NCI-H345 treated with DMSO at 0.1 percent for 48 hours (cell line): ENCODE measurements around the gene FBXO7.
"Not testable (repeated sequence)": the region's sequence is repeated elsewhere in the genome, so short reads cannot be mapped to it uniquely, and the experiment has no call there.

Experiments used
- DNase-seq: peaks from one replicate; lab custom pipeline; 2025; ENCODE audit not compliant: unreplicated experiment; lab: John Stamatoyannopoulos, UW

FBXO7 gene

GRCh38 chr22:32474635-32475467 lies at the start of gene FBXO7:
FBXO7 (plus strand) TSS chr22:32474811; CDS start chr22:32475003, 192 bp downstream.
- peak; percentile 62 for DNase-seq

DNA sequence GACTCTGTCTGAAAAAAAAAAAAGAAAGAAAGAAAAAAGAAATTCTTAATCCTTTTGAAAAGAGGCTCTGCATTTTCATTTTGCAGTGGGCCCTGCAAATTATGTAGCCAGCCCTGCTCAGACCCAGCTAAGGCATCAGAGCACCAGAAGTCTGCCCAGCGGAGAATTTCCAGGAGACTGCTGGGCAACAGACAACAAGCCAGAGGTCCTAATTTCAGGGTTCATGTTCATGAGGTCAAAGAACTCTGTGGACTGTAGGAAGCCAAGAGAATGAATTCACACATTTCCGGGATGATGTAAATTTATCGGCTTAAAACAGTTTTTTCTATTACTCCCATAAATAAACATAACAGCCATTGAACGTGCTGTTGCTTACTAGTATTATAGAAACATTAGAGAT lies 47.7 kb upstream of the FBXO7 start:
- no peak for DNase-seq

DNA sequence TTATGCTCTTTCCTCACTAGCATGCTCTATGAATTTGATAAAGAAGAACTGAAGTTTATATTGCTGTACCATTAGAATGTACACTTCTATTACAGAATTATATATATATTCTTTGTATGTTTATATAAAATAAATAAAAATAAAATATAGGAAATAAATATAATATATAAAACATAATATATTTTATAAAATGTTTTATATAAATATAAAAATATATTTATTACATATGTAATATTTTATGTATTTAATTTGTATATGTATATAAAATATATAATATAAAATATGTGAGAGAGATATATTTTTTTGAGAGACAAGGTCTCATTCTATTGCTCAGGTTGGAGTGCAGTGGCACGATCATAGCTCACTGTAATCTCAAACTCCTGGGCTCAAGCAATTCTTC lies 44.3 kb upstream of the FBXO7 start:
- DNase-seq: no peak

GRCh38 chr22:32444068-32444467 lies 30.5 kb upstream of the FBXO7 start:
- DNase-seq: no peak

DNA sequence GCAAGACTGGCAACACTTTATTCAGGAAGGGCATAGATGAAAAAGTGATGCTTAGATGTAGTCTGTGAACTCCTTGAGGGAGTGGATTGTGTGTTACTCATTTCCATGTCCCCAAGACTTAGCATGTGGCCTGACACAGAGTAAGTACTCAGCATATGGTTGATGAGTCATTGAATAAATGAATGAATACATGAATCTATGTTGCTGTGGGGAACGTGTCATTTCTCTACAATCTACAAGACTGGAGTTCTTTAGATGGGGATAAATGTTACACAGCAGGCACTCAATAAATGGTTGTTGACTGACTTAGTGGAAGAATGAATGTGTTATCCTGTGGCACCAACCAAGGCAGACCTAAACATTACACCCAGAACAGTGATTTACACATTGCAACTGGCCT lies 28.3 kb upstream of the FBXO7 start:
- DNase-seq: no peak

GRCh38 chr22:32448980-32449379 lies 25.6 kb upstream of the FBXO7 start:
- DNase-seq: no peak

- no peak for DNase-seq
Observed at GRCh38 chr22:32457031-32457430, 17.6 kb upstream of the FBXO7 start.

- DNase-seq: no peak
Observed at GRCh38 chr22:32462452-32462851, 12.2 kb upstream of the FBXO7 start.

- DNase-seq: no peak
Observed at GRCh38 chr22:32465661-32466060, 8.9 kb upstream of the FBXO7 start.

DNA sequence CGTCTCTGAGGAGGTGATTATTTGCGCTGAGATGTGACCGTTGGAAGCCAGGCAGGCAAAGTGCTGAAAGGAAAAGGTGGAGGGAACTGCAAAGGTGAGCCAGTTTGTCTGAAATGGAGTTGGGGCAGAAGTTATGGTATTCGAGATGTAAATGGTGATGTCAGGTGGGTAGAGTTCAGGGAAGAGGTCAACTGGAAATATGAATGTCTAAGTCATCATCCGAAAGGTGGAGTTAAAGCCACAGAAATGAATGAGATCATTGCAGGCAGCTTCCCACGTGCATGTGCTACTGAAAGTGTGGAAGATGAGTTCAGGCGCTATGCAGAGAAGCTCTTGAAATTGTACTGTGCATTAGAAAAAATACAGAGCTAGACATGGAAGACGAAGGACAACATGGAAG lies 8.1 kb upstream of the FBXO7 start:
- DNase-seq: no peak

- no peak for DNase-seq
Observed at GRCh38 chr22:32469799-32470212, 4.8 kb upstream of the FBXO7 start.

GRCh38 chr22:32473388-32473952 lies 1.1 kb upstream of the FBXO7 start:
- DNase-seq: peak; percentile 54

- DNase-seq: no peak
Observed at GRCh38 chr22:32475468-32476010, 928 bp downstream of the FBXO7 start.

DNA sequence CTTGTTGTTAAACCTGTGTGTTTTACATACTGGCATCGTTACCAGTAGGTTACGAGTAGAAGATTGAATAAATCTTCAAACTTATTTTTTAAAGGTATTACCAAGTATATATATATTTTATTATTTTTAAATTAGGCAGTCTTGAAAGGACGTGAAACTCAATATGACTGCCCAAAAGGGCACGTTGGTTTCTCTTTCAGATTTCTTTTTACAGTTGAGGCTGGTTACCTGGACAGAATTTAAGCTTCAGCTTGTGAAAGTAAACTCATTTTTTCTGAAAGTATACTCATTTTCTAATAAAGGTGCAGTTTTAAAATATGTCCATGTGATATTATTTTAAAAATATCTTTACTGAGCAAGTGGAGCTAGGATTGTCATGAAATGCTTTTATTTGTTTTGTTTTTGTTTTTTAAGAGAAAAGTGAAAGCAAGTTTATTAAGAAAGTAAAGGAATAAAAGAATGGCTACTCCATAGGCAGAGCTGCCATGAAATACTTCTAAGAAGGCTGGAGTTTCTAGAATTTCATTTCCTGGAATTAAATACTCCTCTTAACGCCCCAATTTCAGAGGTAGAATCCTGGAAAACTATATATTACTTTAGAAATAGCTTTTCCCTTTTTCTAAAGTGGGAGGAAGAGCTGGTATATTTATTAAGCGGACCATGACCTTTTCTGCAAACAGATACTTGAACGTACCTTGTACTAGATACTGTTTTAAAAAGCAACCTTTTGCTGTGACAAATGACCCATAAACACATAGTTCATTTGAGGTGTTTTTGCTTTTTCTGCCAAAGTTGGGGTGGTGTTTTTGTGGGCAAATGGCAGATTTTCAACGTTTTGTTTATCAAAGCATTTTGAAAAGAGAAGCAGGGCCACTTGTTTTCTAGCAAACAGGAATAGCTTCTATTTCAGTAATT lies 1.9 kb downstream of the FBXO7 start:
- DNase-seq: no peak

DNA sequence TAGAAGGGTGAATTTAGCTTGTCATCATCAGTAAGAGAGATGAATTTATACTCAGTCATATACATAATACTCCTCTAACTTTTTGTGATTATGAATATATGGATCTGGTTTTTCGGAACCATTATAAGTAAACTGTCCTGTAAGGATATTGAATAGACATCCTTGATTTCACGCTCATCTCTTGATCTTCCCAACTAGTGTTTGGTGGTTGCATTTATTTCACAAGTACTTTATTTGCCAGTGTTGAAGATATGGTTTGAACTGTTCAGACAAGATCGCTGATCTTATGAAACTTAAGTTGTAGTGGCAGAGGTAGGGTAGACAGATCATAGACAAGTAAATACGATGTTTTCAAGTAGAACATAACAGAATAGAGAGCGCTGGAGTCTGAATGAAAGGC lies 3.0 kb downstream of the FBXO7 start:
- no peak for DNase-seq

- not testable (repeated sequence) for DNase-seq
Observed at GRCh38 chr22:32478552-32478951, 3.9 kb downstream of the FBXO7 start.

GRCh38 chr22:32478994-32479393 lies 4.4 kb downstream of the FBXO7 start:
- no peak for DNase-seq

DNA sequence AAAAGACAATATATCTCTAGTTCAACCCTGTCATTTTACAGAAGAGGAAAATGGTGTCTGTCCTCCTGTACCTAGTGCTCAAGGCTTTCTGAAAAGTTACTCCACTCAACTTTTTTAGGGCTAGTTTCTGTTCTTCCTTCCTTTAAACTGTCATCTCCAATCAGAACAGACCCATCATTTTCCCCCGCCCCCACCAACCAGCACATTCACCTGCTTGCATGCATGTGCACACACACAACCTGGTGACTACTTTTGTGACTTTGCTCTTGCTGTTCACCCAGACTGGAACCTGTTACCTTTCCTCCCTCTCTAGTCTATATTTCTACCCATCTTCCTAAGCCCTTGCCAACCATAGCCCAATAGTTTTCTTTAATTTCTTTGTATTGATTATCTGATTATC lies 5.6 kb downstream of the FBXO7 start:
- DNase-seq: no peak

DNA sequence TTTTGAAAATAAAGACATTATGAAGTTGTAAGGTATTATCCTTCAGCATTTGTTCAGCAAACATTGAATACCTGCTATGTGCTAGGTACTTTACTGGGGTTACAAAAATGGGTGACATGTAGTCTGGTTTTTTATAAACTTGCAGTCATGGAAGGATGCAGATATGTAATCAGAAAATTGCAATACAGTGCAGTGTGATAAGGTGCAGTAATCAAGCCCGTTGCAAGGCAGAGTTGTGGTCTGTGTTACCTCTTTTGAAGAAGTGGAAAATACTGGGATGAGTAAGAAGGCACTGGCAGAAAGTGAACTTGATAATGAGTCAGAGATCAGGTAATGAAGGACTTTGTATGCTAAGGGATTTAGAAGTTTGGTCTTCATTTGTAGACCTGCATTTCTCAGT lies 8.1 kb downstream of the FBXO7 start:
- DNase-seq: no peak

DNA sequence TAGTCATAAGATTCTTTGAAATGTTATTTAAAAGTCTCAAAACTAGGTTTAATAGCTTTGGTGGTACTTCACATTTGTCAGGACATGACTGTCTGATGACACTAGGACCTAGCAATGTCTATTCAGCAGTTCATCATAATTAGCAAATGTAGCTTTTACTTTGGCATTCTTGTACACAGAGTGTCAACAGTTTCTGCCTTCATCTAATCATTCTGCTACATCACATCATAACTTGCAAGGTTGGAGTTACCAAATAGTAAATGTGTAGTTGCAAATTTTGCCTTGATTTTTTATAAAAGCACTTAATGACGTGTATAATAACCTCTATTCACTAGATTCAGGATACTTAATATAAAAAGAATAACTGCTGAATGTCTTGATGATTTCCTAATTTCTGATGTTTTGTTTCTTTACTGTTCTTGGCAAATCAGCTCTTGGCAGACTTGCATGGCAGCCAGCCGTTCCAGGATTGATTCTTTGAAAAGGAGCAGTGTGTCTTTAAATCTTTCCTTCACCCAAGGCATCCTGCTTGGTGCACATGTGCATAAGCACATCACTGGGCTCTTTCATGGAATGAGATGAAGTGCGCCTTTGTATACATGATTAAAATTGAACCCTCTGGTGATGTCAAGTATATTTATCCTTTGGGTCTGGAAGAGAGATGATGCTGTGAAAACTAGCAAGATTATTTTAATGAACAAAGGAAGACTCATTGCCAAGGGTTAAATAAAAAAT lies 12.2 kb downstream of the FBXO7 start:
- no peak for DNase-seq

- DNase-seq: no peak
Observed at GRCh38 chr22:32487461-32487860, 12.8 kb downstream of the FBXO7 start.
